Measurements from ENCODE around the gene SPATA25. TPM values are rescaled to one million over a fixed set of nuclear protein-coding genes. Genes with fewer than 3 reads are reported as not detected.

SPATA25 gene
- total RNA-seq, 1 experiment from 2014 or later, result 1.8 TPM

- Histone ChIP-seq H3K9me3 (ENCODE audit: control insufficient read depth, insufficient read depth, low read depth, low read length) (no peaks in the 10 kb centered on the region), H3K4me1 (ENCODE audit: control insufficient read depth, insufficient read depth, low read length) (peaks cover 18% of the 10 kb centered on the region), H3K27me3 (ENCODE audit: control insufficient read depth, insufficient read depth, low read length) (no peaks in the 10 kb centered on the region), H3K36me3 (ENCODE audit: control insufficient read depth, insufficient read depth, low read length) (no peaks in the 10 kb centered on the region), H3K27ac (ENCODE audit: low read length) (peak overlapping the region; percentile 29; the same call in 1 of the 2 replicates), H3K4me3 (ENCODE audit: low read depth in 2 of 2, low read length in 2 of 2) (peak overlapping the region; percentile 7 to 39; a peak in 2 of 4 replicates)
- ATAC-seq (no peak), DNase-seq (ENCODE audit: low read depth, low spot score) (no peak)
- ChIA-PET POLR2A (interaction anchor here (0.9 kb wide), 1 partner anchor 61 kb away, joined by 4 read pairs; no protein-coding TSS in a partner anchor), CTCF (no interaction called here)
- TSS peak; percentile 76 for BruUV-seq (replicated peaks)
- intact Hi-C loops (cut with micrococcal nuclease; ENCODE audit: unreplicated experiment) (no loop called here), in situ Hi-C loops (cut with HindIII; ENCODE audit: low pct_unique_long_range_greater_than_20kb, low sequenced_read_pairs) (no loop called here)
- no peak for TF ChIP-seq REST (IDR thresholded peaks at IDR 0.05; ENCODE audit: insufficient read depth in 1 of 2, low read depth in 2 of 2, low read length in 1 of 2)
- TF ChIP-seq TCF7L2 (IDR thresholded peaks at IDR 0.05; ENCODE audit: low read depth, low read length), result no peak
- TF ChIP-seq POLR2AphosphoS5 (IDR thresholded peaks at IDR 0.05; ENCODE audit: low read depth, low read length), result no peak
- no peak for TF ChIP-seq SIN3A (IDR thresholded peaks at IDR 0.05; ENCODE audit: borderline replicate concordance, insufficient read depth, low read depth, low read length)
Observed at GRCh38 chr20:45909817-45910669, 22.6 kb upstream of the SPATA25 start.

- Histone ChIP-seq H3K36me3 (ENCODE audit: control insufficient read depth, insufficient read depth, low read length) (no peaks in the 10 kb centered on the region), H3K4me3 (ENCODE audit: low read depth in 2 of 2, low read length in 2 of 2) (no peak overlapping the region), H3K4me1 (ENCODE audit: control insufficient read depth, insufficient read depth, low read length) (peaks cover 18% of the 10 kb centered on the region), H3K9me3 (ENCODE audit: control insufficient read depth, insufficient read depth, low read depth, low read length) (no peaks in the 10 kb centered on the region), H3K27ac (ENCODE audit: low read length) (peak overlapping the region; percentile 29; the same call in 1 of the 2 replicates), H3K27me3 (ENCODE audit: control insufficient read depth, insufficient read depth, low read length) (no peaks in the 10 kb centered on the region)
- intact Hi-C loops (cut with micrococcal nuclease; ENCODE audit: unreplicated experiment), result no loop called here
- ATAC-seq (no peak), DNase-seq (ENCODE audit: low read depth, low spot score) (no peak)
- TF ChIP-seq TCF7L2 (IDR thresholded peaks at IDR 0.05; ENCODE audit: low read depth, low read length) (no peak), REST (IDR thresholded peaks at IDR 0.05; ENCODE audit: insufficient read depth in 1 of 2, low read depth in 2 of 2, low read length in 1 of 2) (no peak), SIN3A (IDR thresholded peaks at IDR 0.05; ENCODE audit: borderline replicate concordance, insufficient read depth, low read depth, low read length) (no peak), POLR2AphosphoS5 (IDR thresholded peaks at IDR 0.05; ENCODE audit: low read depth, low read length) (no peak)
- TF ChIP-seq, protein P1, sequence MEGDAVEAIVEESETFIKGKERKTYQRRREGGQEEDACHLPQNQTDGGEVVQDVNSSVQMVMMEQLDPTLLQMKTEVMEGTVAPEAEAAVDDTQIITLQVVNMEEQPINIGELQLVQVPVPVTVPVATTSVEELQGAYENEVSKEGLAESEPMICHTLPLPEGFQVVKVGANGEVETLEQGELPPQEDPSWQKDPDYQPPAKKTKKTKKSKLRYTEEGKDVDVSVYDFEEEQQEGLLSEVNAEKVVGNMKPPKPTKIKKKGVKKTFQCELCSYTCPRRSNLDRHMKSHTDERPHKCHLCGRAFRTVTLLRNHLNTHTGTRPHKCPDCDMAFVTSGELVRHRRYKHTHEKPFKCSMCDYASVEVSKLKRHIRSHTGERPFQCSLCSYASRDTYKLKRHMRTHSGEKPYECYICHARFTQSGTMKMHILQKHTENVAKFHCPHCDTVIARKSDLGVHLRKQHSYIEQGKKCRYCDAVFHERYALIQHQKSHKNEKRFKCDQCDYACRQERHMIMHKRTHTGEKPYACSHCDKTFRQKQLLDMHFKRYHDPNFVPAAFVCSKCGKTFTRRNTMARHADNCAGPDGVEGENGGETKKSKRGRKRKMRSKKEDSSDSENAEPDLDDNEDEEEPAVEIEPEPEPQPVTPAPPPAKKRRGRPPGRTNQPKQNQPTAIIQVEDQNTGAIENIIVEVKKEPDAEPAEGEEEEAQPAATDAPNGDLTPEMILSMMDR (IDR thresholded peaks at IDR 0.05), result no peak
- CTCF ChIA-PET, result no interaction called here
- in situ Hi-C loops (cut with HindIII; ENCODE audit: low pct_unique_long_range_greater_than_20kb, low sequenced_read_pairs), result no loop called here
- BruUV-seq (replicated peaks), result no TSS peak
- POLR2A ChIA-PET, result interaction anchor here (0.9 kb wide), 1 partner anchor 61 kb away, joined by 4 read pairs; no protein-coding TSS in a partner anchor
Observed at GRCh38 chr20:45909336-45909808, 21.9 kb upstream of the SPATA25 start.
